Mesenchymal stem cell (in vitro differentiated cells and primary cell): ENCODE results near the gene DCUN1D2.
A peak's percentile ranks its signal among the peaks of the same experiment; 100 is the strongest.

Experiments used
- DNase-seq: peaks from one replicate; pipeline ENCODE4 v3.0.0-alpha.2; 2013
- H2AFZ ChIP-seq: one replicate; pipeline ENCODE4 v1.6.1; 2013; ENCODE audit warnings: low read depth, mild to moderate bottlenecking, control low read depth, inconsistent platforms, low read length, moderate library complexity
- H2AK5ac ChIP-seq: 2 replicates; pipeline ENCODE4 v1.6.1; 2013; ENCODE audit warnings: low read length, moderate library complexity, mild to moderate bottlenecking, inconsistent platforms; ENCODE audit not compliant: severe bottlenecking
- H2BK120ac ChIP-seq: one replicate; pipeline ENCODE4 v1.6.1; 2013; ENCODE audit warnings: low read depth, mild to moderate bottlenecking, inconsistent platforms, low read length, moderate library complexity
- H2BK12ac ChIP-seq, 2 experiments: one replicate each; pipeline ENCODE4 v1.6.1; 2013; ENCODE audit warnings: inconsistent platforms in 2 of 2, low read length in 2 of 2, mild to moderate bottlenecking in 2 of 2, moderate library complexity in 2 of 2, control low read depth in 1 of 2
- H2BK15ac ChIP-seq: one replicate; pipeline ENCODE4 v1.6.1; 2013; ENCODE audit warnings: mild to moderate bottlenecking, low read depth, inconsistent platforms; ENCODE audit not compliant: poor library complexity, severe bottlenecking
- H2BK5ac ChIP-seq: 2 replicates; pipeline ENCODE4 v1.6.1; 2013; ENCODE audit warnings: low read depth, mild to moderate bottlenecking, low read length, control low read depth, inconsistent platforms; ENCODE audit not compliant: poor library complexity, severe bottlenecking
- H3K14ac ChIP-seq, 2 experiments: one replicate each; pipeline ENCODE4 v1.6.1; 2013; ENCODE audit warnings: inconsistent platforms in 2 of 2, low read length in 2 of 2, control low read depth in 1 of 2, mild to moderate bottlenecking in 1 of 2, moderate library complexity in 1 of 2
- H3K18ac ChIP-seq, 2 experiments: one replicate each; pipeline ENCODE4 v1.6.1; 2013; ENCODE audit warnings: inconsistent platforms in 2 of 2, low read length in 2 of 2, control low read depth in 1 of 2, low read depth in 1 of 2, mild to moderate bottlenecking in 1 of 2
- H3K23ac ChIP-seq, 2 experiments: one replicate each; pipeline ENCODE4 v1.6.1; 2013; ENCODE audit warnings: inconsistent platforms in 2 of 2, low read length in 2 of 2, mild to moderate bottlenecking in 2 of 2, moderate library complexity in 2 of 2, control low read depth in 1 of 2
- H3K27ac ChIP-seq: 2 replicates; pipeline ENCODE4 v1.5.1; 2013; ENCODE audit warnings: mild to moderate bottlenecking, moderate library complexity, low read length, control low read depth, inconsistent platforms; ENCODE audit not compliant: poor library complexity, severe bottlenecking
- H3K27me3 ChIP-seq, 2 experiments: 2 replicates each; pipeline versions ENCODE4 v1.6.1 to v1.7.0; 2013; ENCODE audit warnings: low read length in 2 of 2, mild to moderate bottlenecking in 2 of 2, moderate library complexity in 2 of 2, control low read depth in 1 of 2, inconsistent platforms in 1 of 2; ENCODE audit not compliant: control insufficient read depth in 1 of 2, insufficient read depth in 1 of 2
- H3K36me3 ChIP-seq, 2 experiments: 2 replicates each; pipeline versions ENCODE4 v1.6.1 to v1.7.0; 2013; ENCODE audit warnings: low read length in 2 of 2, control low read depth in 1 of 2, inconsistent platforms in 1 of 2, low read depth in 1 of 2, mild to moderate bottlenecking in 1 of 2; ENCODE audit not compliant: insufficient read depth in 2 of 2, control insufficient read depth in 1 of 2
- H3K4ac ChIP-seq, 2 experiments: one replicate each; pipeline ENCODE4 v1.6.1; 2013; ENCODE audit warnings: inconsistent platforms in 2 of 2, low read length in 2 of 2, mild to moderate bottlenecking in 2 of 2, moderate library complexity in 2 of 2, control low read depth in 1 of 2, low read depth in 1 of 2
- H3K4me1 ChIP-seq: 2 replicates; pipeline ENCODE4 v1.6.1; 2013; ENCODE audit warnings: low read depth, low read length, control low read depth; ENCODE audit not compliant: control insufficient read depth, insufficient read depth
- H3K4me2 ChIP-seq: 2 replicates; pipeline ENCODE4 v1.6.1; 2013; ENCODE audit warnings: low read length, mild to moderate bottlenecking, inconsistent platforms; ENCODE audit not compliant: poor library complexity, severe bottlenecking
- H3K4me3 ChIP-seq, 2 experiments: 2 replicates each; pipeline versions ENCODE4 v1.5.1 to v1.7.0; 2013; ENCODE audit warnings: low read length in 2 of 2, mild to moderate bottlenecking in 2 of 2, control low read depth in 1 of 2, low read depth in 1 of 2; ENCODE audit not compliant: insufficient read depth in 1 of 2
- H3K79me1 ChIP-seq: replicated peaks from 2 replicates; pipeline ENCODE4 v1.6.1; 2013; ENCODE audit warnings: mild to moderate bottlenecking, control low read depth, low read length, inconsistent platforms; ENCODE audit not compliant: poor library complexity, severe bottlenecking
- H3K9ac ChIP-seq: 2 replicates; pipeline ENCODE4 v1.7.0; 2013; ENCODE audit warnings: mild to moderate bottlenecking, low read length, moderate library complexity
- H3K9me3 ChIP-seq: 2 replicates; pipeline ENCODE4 v1.7.0; 2013; ENCODE audit warnings: mild to moderate bottlenecking, low read length; ENCODE audit not compliant: control insufficient read depth
- H4K8ac ChIP-seq: one replicate; pipeline ENCODE4 v1.6.1; 2013; ENCODE audit warnings: inconsistent platforms, mild to moderate bottlenecking, low read length, moderate library complexity
- H4K91ac ChIP-seq: one replicate; pipeline ENCODE4 v1.6.1; 2013; ENCODE audit warnings: mild to moderate bottlenecking, low read length, inconsistent platforms
- WGBS: methylation state at CpG from one replicate; pipeline ENCODE4 v1.1.7; 2013; ENCODE audit warnings: mixed read lengths; 5-methylcytosine and 5-hydroxymethylcytosine counted together

Gene DCUN1D2

GRCh38 chr13:113506871-113507388 lies 16.4 kb upstream of the DCUN1D2 start:
- Histone ChIP-seq H3K18ac (no peak overlapping the region), H3K9ac (no peak overlapping the region), H3K27ac (no peak overlapping the region), H3K4me1 (peaks cover 23% of the 10 kb centered on the region), H2BK15ac (no peak overlapping the region), H2AFZ (no peak overlapping the region), H2BK5ac (no peak overlapping the region), H3K79me1 (peaks cover 55% of the 10 kb centered on the region), H4K8ac (no peak overlapping the region), H4K91ac (no peak overlapping the region), H3K4me2 (no peak overlapping the region), H3K36me3 (peaks cover 67 to 78% of the 10 kb centered on the region in 2 experiments), H3K14ac (no peak overlapping the region), H3K4me3 (no peak overlapping the region), H3K4ac (no peak overlapping the region), H2BK12ac (no peak overlapping the region), H3K9me3 (no peaks in the 10 kb centered on the region), H3K23ac (peak overlapping the region in 1 of 2 experiments; percentile 32), H2AK5ac (no peak overlapping the region), H2BK120ac (no peak overlapping the region), H3K27me3 (no peaks in the 10 kb centered on the region)
- 92% methylated on average over 19 of the region's 21 CpGs for WGBS
- no peak for DNase-seq

GRCh38 chr13:113506025-113506685 lies 15.6 kb upstream of the DCUN1D2 start:
- no peak overlapping the region for H3K14ac ChIP-seq
- no peak for DNase-seq
- H2AFZ ChIP-seq = no peak overlapping the region
- peak overlapping the region; percentile 3 for H4K8ac ChIP-seq
- no peak overlapping the region for H3K23ac ChIP-seq
- H3K9ac ChIP-seq = peak overlapping the region; percentile 54
- H3K79me1 ChIP-seq = peaks cover 54% of the 10 kb centered on the region
- H4K91ac ChIP-seq = peak overlapping the region; percentile 6
- H2BK12ac ChIP-seq = no peak overlapping the region
- H3K4me2 ChIP-seq = no peak overlapping the region
- no peak overlapping the region for H3K18ac ChIP-seq
- H3K9me3 ChIP-seq = no peaks in the 10 kb centered on the region
- no peak overlapping the region for H2BK15ac ChIP-seq
- peaks cover 23% of the 10 kb centered on the region for H3K4me1 ChIP-seq
- no peak overlapping the region for H3K27ac ChIP-seq
- no peak overlapping the region for H3K4ac ChIP-seq
- H2BK5ac ChIP-seq = no peak overlapping the region
- no peak overlapping the region for H2AK5ac ChIP-seq
- no peaks in the 10 kb centered on the region for H3K27me3 ChIP-seq
- H3K4me3 ChIP-seq = no peak overlapping the region
- no peak overlapping the region for H2BK120ac ChIP-seq
- H3K36me3 ChIP-seq = peaks cover 67 to 79% of the 10 kb centered on the region in 2 experiments
- WGBS = 88% methylated on average over 16 of the region's 16 CpGs

- H3K4me3 ChIP-seq = no peak overlapping the region
- peaks cover 40% of the 10 kb centered on the region for H3K79me1 ChIP-seq
- peaks cover 54 to 88% of the 10 kb centered on the region in 2 experiments for H3K36me3 ChIP-seq
- no peak for DNase-seq
- no peak overlapping the region for H2BK15ac ChIP-seq
- WGBS = 96% methylated on average over 15 of the region's 16 CpGs
- no peaks in the 10 kb centered on the region for H3K9me3 ChIP-seq
- H3K4ac ChIP-seq = no peak overlapping the region
- H2BK12ac ChIP-seq = no peak overlapping the region
- no peak overlapping the region for H2BK120ac ChIP-seq
- H3K9ac ChIP-seq = no peak overlapping the region
- H2AK5ac ChIP-seq = no peak overlapping the region
- H3K23ac ChIP-seq = no peak overlapping the region
- no peak overlapping the region for H4K91ac ChIP-seq
- peaks cover 12% of the 10 kb centered on the region for H3K4me1 ChIP-seq
- H3K18ac ChIP-seq = no peak overlapping the region
- no peak overlapping the region for H4K8ac ChIP-seq
- no peak overlapping the region for H3K4me2 ChIP-seq
- H2BK5ac ChIP-seq = no peak overlapping the region
- no peak overlapping the region for H3K27ac ChIP-seq
- H3K14ac ChIP-seq = no peak overlapping the region
- no peaks in the 10 kb centered on the region for H3K27me3 ChIP-seq
- H2AFZ ChIP-seq = no peak overlapping the region
Observed at GRCh38 chr13:113502686-113503085, 12.2 kb upstream of the DCUN1D2 start.

- Histone ChIP-seq H3K36me3 (peaks cover 48 to 99% of the 10 kb centered on the region in 2 experiments), H3K23ac (no peak overlapping the region), H2AK5ac (no peak overlapping the region), H3K9me3 (no peaks in the 10 kb centered on the region), H2BK120ac (no peak overlapping the region), H3K14ac (no peak overlapping the region), H3K18ac (no peak overlapping the region), H2BK15ac (no peak overlapping the region), H3K4me2 (no peak overlapping the region), H2BK12ac (no peak overlapping the region), H3K4ac (no peak overlapping the region), H4K91ac (no peak overlapping the region), H3K9ac (no peak overlapping the region), H3K4me1 (peaks cover 12% of the 10 kb centered on the region), H2AFZ (no peak overlapping the region), H2BK5ac (no peak overlapping the region), H4K8ac (no peak overlapping the region), H3K27ac (no peak overlapping the region), H3K79me1 (peaks cover 29% of the 10 kb centered on the region), H3K4me3 (no peak overlapping the region), H3K27me3 (no peaks in the 10 kb centered on the region)
- WGBS = 98% methylated on average over 9 of the region's 11 CpGs
- DNase-seq = no peak
Observed at GRCh38 chr13:113500530-113501265, 10.2 kb upstream of the DCUN1D2 start.
